DMS 273 treated with DMSO at 0.1 percent for 48 hours (cell line): ENCODE data around the gene CAMSAP2.

Experiments
- DNase-seq: peaks from one replicate; lab custom pipeline; 2025; lab: John Stamatoyannopoulos, UW

CAMSAP2 gene

GRCh38 chr1:200899954-200900867 lies 161.5 kb downstream of the CAMSAP2 start:
- DNase-seq: no peak

- no peak for DNase-seq
These were observed 162.2 kb downstream of the CAMSAP2 start for GRCh38 chr1:200900877-200901276.

GRCh38 chr1:200901350-200901749 lies 162.7 kb downstream of the CAMSAP2 start:
- no peak for DNase-seq

- DNase-seq: no peak
These were observed 163.2 kb downstream of the CAMSAP2 start for GRCh38 chr1:200901796-200902444.

- DNase-seq: no peak
These were observed 165.1 kb downstream of the CAMSAP2 start for GRCh38 chr1:200903793-200904192.

- no peak for DNase-seq
These were observed 166.1 kb downstream of the CAMSAP2 start for GRCh38 chr1:200904772-200905171.

GRCh38 chr1:200905411-200906052 lies 166.8 kb downstream of the CAMSAP2 start:
- DNase-seq: no peak

- no peak for DNase-seq
These were observed 167.8 kb downstream of the CAMSAP2 start for GRCh38 chr1:200906491-200906890.

GRCh38 chr1:200907611-200908097 lies 169.0 kb downstream of the CAMSAP2 start:
- no peak for DNase-seq

- DNase-seq: no peak
These were observed 169.6 kb downstream of the CAMSAP2 start for GRCh38 chr1:200908191-200908868.

GRCh38 chr1:200909071-200909470 lies 170.4 kb downstream of the CAMSAP2 start:
- no peak for DNase-seq

GRCh38 chr1:200909757-200910239 lies 171.1 kb downstream of the CAMSAP2 start:
- no peak for DNase-seq
